ENCODE measurements around the gene ITGB3.
A peak's percentile ranks its signal among the peaks of the same experiment; 100 is the strongest.

ITGB3 gene

DNA sequence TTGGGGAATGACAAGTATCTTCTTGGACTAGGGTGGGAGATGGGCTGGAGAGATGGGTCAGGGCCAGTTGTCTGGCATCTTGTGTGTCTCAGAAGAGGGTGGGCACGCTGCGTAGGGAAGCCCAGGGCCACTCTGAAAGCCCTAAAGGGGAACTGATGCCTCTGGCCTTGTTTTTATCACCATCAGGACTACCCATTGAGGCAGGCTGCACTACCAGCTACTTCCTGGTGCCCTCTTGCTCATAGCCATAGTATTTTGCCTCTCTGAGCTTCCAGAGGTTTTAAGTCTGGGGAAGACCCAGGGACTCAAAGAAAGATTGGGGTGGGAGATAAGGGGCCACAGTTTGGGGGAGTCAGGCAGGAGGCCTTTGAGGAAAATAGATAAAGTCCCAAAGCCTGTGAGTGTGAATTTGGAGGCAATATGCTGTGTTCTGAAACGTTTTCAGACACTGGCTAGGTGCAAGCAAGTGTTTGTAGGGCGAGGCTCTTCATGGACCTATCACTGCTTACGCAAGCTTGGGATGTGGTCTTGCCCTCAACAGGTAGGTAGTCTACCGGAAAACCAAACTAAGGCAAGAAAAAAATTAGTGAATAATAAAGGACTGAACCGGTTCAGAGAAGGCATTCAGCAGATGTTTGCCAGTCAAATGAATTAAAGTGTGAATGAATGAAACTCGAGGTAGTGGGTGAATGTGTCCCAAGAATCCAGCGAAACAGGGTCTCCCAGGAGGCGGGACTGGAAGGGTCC is 688 bp upstream of the ITGB3 start:
- Histone ChIP-seq H3K27ac (ENCODE audit: low read length) (peak overlapping the region; percentile 42; the same call in 1 of the 2 replicates), H3K79me2 (ENCODE audit: insufficient read depth, low read length) (no peaks in the 10 kb centered on the region), H3K4me2 (ENCODE audit: insufficient read depth, low read length) (peak overlapping the region; percentile 98), H3K4me1 (ENCODE audit: insufficient read depth, low read length) (peaks cover 20% of the 10 kb centered on the region), H3K4me3 (ENCODE audit: low read depth in 1 of 2, low read length in 2 of 2) (peak overlapping the region; percentile 35 to 92; a peak in 3 of 4 replicates), H4K20me1 (ENCODE audit: insufficient read depth, low read length) (peaks cover 6% of the 10 kb centered on the region; the same call in 1 of the 2 replicates), H3K27me3 (ENCODE audit: insufficient read depth, low read length, poor library complexity) (peaks cover 30% of the 10 kb centered on the region), H2AFZ (ENCODE audit: low read depth, low read length) (peak overlapping the region; percentile 94), H3K9ac (ENCODE audit: low read depth, low read length) (peak overlapping the region; percentile 70), H3K36me3 (ENCODE audit: insufficient read depth, low read length) (no peaks in the 10 kb centered on the region), H3K9me3 (ENCODE audit: insufficient read depth, low read length, severe bottlenecking) (no peaks in the 10 kb centered on the region)
- DNase-seq (no peak), ATAC-seq (ENCODE audit: insufficient read depth, low read depth) (no peak)
- TF ChIP-seq, protein P1, sequence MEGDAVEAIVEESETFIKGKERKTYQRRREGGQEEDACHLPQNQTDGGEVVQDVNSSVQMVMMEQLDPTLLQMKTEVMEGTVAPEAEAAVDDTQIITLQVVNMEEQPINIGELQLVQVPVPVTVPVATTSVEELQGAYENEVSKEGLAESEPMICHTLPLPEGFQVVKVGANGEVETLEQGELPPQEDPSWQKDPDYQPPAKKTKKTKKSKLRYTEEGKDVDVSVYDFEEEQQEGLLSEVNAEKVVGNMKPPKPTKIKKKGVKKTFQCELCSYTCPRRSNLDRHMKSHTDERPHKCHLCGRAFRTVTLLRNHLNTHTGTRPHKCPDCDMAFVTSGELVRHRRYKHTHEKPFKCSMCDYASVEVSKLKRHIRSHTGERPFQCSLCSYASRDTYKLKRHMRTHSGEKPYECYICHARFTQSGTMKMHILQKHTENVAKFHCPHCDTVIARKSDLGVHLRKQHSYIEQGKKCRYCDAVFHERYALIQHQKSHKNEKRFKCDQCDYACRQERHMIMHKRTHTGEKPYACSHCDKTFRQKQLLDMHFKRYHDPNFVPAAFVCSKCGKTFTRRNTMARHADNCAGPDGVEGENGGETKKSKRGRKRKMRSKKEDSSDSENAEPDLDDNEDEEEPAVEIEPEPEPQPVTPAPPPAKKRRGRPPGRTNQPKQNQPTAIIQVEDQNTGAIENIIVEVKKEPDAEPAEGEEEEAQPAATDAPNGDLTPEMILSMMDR (IDR thresholded peaks at IDR 0.05; ENCODE audit: borderline replicate concordance, extremely low read depth, low read length, poor library complexity, severe bottlenecking): no peak
- TF ChIP-seq EZH2 (IDR thresholded peaks at IDR 0.05; ENCODE audit: borderline replicate concordance, low read depth, low read length, severe bottlenecking): no peak

DNA sequence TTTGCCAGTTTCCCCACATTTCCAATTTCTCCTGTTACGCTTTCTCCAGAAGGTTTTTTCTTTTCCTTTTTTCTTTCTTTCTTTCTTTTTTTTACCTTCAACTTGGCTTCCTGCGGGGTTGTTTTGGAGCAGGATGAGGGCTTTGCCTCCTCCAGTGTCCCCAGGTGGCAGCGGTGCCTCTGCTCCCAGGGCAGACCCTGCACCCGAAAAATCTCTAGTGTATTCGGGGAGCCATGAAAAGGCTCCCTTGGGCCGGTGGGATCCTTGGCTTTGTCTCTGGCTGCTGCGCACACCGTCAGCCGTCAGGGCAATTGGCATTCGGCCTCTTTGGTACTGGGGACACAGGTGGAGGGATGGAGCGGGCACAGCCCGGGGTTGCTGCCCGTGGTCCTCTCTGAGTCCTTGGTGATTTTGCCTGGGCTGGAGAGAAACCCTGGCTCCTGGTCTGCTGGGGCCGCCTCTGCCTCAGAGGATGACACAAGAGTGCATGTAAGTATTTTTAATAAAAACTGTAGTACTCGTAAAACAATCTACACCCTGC is 846 bp downstream of the ITGB3 start:
- H2AFZ ChIP-seq (ENCODE audit: low read depth, low read length): peak overlapping the region; percentile 94
- H3K79me2 ChIP-seq (ENCODE audit: insufficient read depth, low read length): no peaks in the 10 kb centered on the region
- peaks cover 30% of the 10 kb centered on the region for H3K27me3 ChIP-seq (ENCODE audit: insufficient read depth, low read length, poor library complexity)
- H3K4me2 ChIP-seq (ENCODE audit: insufficient read depth, low read length): peak overlapping the region; percentile 98
- peak overlapping the region; percentile 70 for H3K9ac ChIP-seq (ENCODE audit: low read depth, low read length)
- TF ChIP-seq, protein P1 (IDR thresholded peaks at IDR 0.05; ENCODE audit: borderline replicate concordance, extremely low read depth, low read length, poor library complexity, severe bottlenecking): no peak
- no peak for TF ChIP-seq EZH2 (IDR thresholded peaks at IDR 0.05; ENCODE audit: borderline replicate concordance, low read depth, low read length, severe bottlenecking)
- peak overlapping the region; percentile 35 to 92; a peak in 3 of 4 replicates for H3K4me3 ChIP-seq (ENCODE audit: low read depth in 1 of 2, low read length in 2 of 2)
- DNase-seq (no peak), ATAC-seq (ENCODE audit: insufficient read depth, low read depth) (no peak)
- peaks cover 6% of the 10 kb centered on the region; the same call in 1 of the 2 replicates for H4K20me1 ChIP-seq (ENCODE audit: insufficient read depth, low read length)
- H3K36me3 ChIP-seq (ENCODE audit: insufficient read depth, low read length): no peaks in the 10 kb centered on the region
- peaks cover 20% of the 10 kb centered on the region for H3K4me1 ChIP-seq (ENCODE audit: insufficient read depth, low read length)
- H3K9me3 ChIP-seq (ENCODE audit: insufficient read depth, low read length, severe bottlenecking): no peaks in the 10 kb centered on the region
- no peak overlapping the region; the same call in 1 of the 2 replicates for H3K27ac ChIP-seq (ENCODE audit: low read length)

DNA sequence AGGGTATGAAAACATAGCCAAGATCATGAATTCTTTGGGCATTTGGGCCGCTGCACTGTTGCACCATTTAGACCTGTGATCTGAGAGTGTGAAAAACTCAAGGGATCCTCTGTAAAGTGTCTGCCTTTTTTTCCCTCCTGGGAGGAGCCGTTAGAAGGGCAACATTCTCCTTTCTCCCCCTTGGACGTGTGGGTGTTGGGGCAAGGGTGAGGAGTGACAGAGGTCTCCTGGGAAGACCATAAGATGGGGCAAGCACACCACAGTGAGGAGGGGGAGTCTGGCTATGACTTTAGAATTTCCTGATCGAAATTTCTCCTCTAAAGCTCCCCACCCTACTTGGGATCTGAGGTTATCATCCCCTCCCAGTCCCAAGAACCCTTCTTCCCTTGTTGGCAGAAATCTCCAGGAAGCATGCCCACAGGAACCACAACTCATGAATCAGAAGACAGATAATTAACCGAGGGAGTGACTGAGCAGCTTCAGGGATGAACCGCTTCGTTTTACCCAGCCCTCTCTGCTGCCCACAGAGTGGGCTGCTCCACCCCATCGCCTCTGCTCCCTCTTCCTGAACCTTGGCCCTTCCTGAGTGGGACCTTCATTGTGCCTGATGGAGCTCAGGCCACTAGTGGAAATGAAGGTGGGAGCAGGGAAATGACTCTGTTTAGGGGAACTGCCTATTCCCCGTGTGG is 4.2 kb downstream of the ITGB3 start:
- H3K79me2 ChIP-seq (ENCODE audit: insufficient read depth, low read length): no peaks in the 10 kb centered on the region
- DNase-seq (no peak), ATAC-seq (ENCODE audit: insufficient read depth, low read depth) (no peak)
- H4K20me1 ChIP-seq (ENCODE audit: insufficient read depth, low read length): peaks cover under 1% of the 10 kb centered on the region; the same call in 1 of the 2 replicates
- H3K4me1 ChIP-seq (ENCODE audit: insufficient read depth, low read length): peaks cover 19% of the 10 kb centered on the region
- H3K9me3 ChIP-seq (ENCODE audit: insufficient read depth, low read length, severe bottlenecking): no peaks in the 10 kb centered on the region
- TF ChIP-seq, protein P1 (IDR thresholded peaks at IDR 0.05; ENCODE audit: borderline replicate concordance, extremely low read depth, low read length, poor library complexity, severe bottlenecking): no peak
- no peak for TF ChIP-seq EZH2 (IDR thresholded peaks at IDR 0.05; ENCODE audit: borderline replicate concordance, low read depth, low read length, severe bottlenecking)
- H3K9ac ChIP-seq (ENCODE audit: low read depth, low read length): no peak overlapping the region
- no peak overlapping the region for H3K4me2 ChIP-seq (ENCODE audit: insufficient read depth, low read length)
- H3K4me3 ChIP-seq (ENCODE audit: low read depth in 1 of 2, low read length in 2 of 2): no peak overlapping the region
- H3K36me3 ChIP-seq (ENCODE audit: insufficient read depth, low read length): no peaks in the 10 kb centered on the region
- H3K27me3 ChIP-seq (ENCODE audit: insufficient read depth, low read length, poor library complexity): peaks cover 20% of the 10 kb centered on the region
- H2AFZ ChIP-seq (ENCODE audit: low read depth, low read length): no peak overlapping the region
- H3K27ac ChIP-seq (ENCODE audit: low read length): no peak overlapping the region
